GM19397 (cell line): ENCODE measurements around the gene ABHD16B.
"Not testable (repeated sequence)": the region's sequence is repeated elsewhere in the genome, so short reads cannot be mapped to it uniquely, and the experiment has no call there.

Source experiments
- ATAC-seq: cut with Tn5 transposase; IDR thresholded peaks from one replicate; pipeline ENCODE4 v1.9.1; 2021; ENCODE audit warnings: mild to moderate bottlenecking, moderate library complexity; ENCODE audit not compliant: unreplicated experiment

The ABHD16B gene

GRCh38 chr20:63877755-63878470 is 16.6 kb downstream of the ABHD16B start:
- ATAC-seq: no peak

- ATAC-seq: no peak
Measured at GRCh38 chr20:63878899-63879663, 17.8 kb downstream of the ABHD16B start.

- not testable (repeated sequence) for ATAC-seq
Measured at GRCh38 chr20:63880901-63881300, 19.6 kb downstream of the ABHD16B start.

- no peak for ATAC-seq
Measured at GRCh38 chr20:63881451-63882226, 20.3 kb downstream of the ABHD16B start.

GRCh38 chr20:63882257-63883200 is 21.2 kb downstream of the ABHD16B start:
- ATAC-seq: no peak

GRCh38 chr20:63883201-63883593 is 21.9 kb downstream of the ABHD16B start:
- no peak for ATAC-seq

- no peak for ATAC-seq
Measured at GRCh38 chr20:63884506-63885263, 23.4 kb downstream of the ABHD16B start.

- no peak for ATAC-seq
Measured at GRCh38 chr20:63885264-63886053, 24.2 kb downstream of the ABHD16B start.

GRCh38 chr20:63886054-63886419 is 24.7 kb downstream of the ABHD16B start:
- ATAC-seq: no peak

GRCh38 chr20:63886921-63887320 is 25.6 kb downstream of the ABHD16B start:
- no peak for ATAC-seq

- no peak for ATAC-seq
Measured at GRCh38 chr20:63889241-63890200, 28.2 kb downstream of the ABHD16B start.

- no peak for ATAC-seq
Measured at GRCh38 chr20:63890201-63890576, 28.9 kb downstream of the ABHD16B start.

- ATAC-seq: no peak
Measured at GRCh38 chr20:63890616-63891015, 29.3 kb downstream of the ABHD16B start.

GRCh38 chr20:63891061-63892002 is 30.0 kb downstream of the ABHD16B start:
- no peak for ATAC-seq

- ATAC-seq: no peak
Measured at GRCh38 chr20:63892402-63892801, 31.1 kb downstream of the ABHD16B start.

- no peak for ATAC-seq
Measured at GRCh38 chr20:63893999-63894357, 32.7 kb downstream of the ABHD16B start.
